Measurements from ENCODE around the gene ZNF75A.

- TF ChIP-seq CTCF (IDR thresholded peaks at IDR 0.05) (no peak), ZFX (IDR thresholded peaks at IDR 0.05; ENCODE audit: borderline replicate concordance) (no peak)
Observed at GRCh38 chr16:3289998-3290673, 15.2 kb upstream of the ZNF75A start.
